ENCODE data around the gene NPW.

- TF ChIP-seq, protein P1, sequence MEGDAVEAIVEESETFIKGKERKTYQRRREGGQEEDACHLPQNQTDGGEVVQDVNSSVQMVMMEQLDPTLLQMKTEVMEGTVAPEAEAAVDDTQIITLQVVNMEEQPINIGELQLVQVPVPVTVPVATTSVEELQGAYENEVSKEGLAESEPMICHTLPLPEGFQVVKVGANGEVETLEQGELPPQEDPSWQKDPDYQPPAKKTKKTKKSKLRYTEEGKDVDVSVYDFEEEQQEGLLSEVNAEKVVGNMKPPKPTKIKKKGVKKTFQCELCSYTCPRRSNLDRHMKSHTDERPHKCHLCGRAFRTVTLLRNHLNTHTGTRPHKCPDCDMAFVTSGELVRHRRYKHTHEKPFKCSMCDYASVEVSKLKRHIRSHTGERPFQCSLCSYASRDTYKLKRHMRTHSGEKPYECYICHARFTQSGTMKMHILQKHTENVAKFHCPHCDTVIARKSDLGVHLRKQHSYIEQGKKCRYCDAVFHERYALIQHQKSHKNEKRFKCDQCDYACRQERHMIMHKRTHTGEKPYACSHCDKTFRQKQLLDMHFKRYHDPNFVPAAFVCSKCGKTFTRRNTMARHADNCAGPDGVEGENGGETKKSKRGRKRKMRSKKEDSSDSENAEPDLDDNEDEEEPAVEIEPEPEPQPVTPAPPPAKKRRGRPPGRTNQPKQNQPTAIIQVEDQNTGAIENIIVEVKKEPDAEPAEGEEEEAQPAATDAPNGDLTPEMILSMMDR (IDR thresholded peaks at IDR 0.05 in 4 of 5, conservative IDR thresholded peaks at IDR 0.05 in 1 of 5) = no peak
- no peak for TF ChIP-seq POLR2A (IDR thresholded peaks at IDR 0.05)
Measured at GRCh38 chr16:2024032-2024420, 4.4 kb downstream of the NPW start.

Measured in gastrocnemius medialis (tissue), 4 donors.